H9 (cell line): ENCODE measurements around the gene B9D1. TPM values are rescaled to one million over a fixed set of nuclear protein-coding genes. Genes with fewer than 3 reads are reported as not detected.

Experiments
- DNase-seq: peaks from one replicate; pipeline ENCODE4 v3.0.0-alpha.2; 2017
- H2AFZ ChIP-seq: one replicate; pipeline ENCODE4 v1.6.1; 2013; ENCODE audit warnings: mild to moderate bottlenecking, low read length, control low read depth, moderate library complexity
- H2AK5ac ChIP-seq: 2 replicates; pipeline ENCODE4 v1.6.1; 2013; ENCODE audit warnings: low read length, control low read depth, mixed read lengths; ENCODE audit not compliant: insufficient read length
- H2BK120ac ChIP-seq: one replicate; pipeline ENCODE4 v1.6.1; 2013; ENCODE audit warnings: low read depth, mild to moderate bottlenecking, low read length, control low read depth, inconsistent platforms; ENCODE audit not compliant: poor library complexity, severe bottlenecking
- H2BK12ac ChIP-seq: 2 replicates; pipeline ENCODE4 v1.6.1; 2013; ENCODE audit warnings: low read length, control low read depth, mixed read lengths, low read depth; ENCODE audit not compliant: insufficient read length
- H2BK15ac ChIP-seq: 2 replicates; pipeline ENCODE4 v1.6.1; 2013; ENCODE audit warnings: low read depth, low read length, control low read depth
- H2BK20ac ChIP-seq: one replicate; pipeline ENCODE4 v1.6.1; 2013; ENCODE audit warnings: low read depth, mild to moderate bottlenecking, low read length, control low read depth, inconsistent platforms; ENCODE audit not compliant: poor library complexity, severe bottlenecking
- H2BK5ac ChIP-seq: 2 replicates; pipeline ENCODE4 v1.6.1; 2013; ENCODE audit warnings: low read length, control low read depth, mixed read lengths; ENCODE audit not compliant: insufficient read length
- H3K14ac ChIP-seq: 2 replicates; pipeline ENCODE4 v1.6.1; 2013; ENCODE audit warnings: low read length, control low read depth; ENCODE audit not compliant: insufficient read depth
- H3K18ac ChIP-seq: 2 replicates; pipeline ENCODE4 v1.6.1; 2013; ENCODE audit warnings: low read depth, mild to moderate bottlenecking, mixed read lengths, low read length, control low read depth; ENCODE audit not compliant: insufficient read length
- H3K23ac ChIP-seq: 2 replicates; pipeline ENCODE4 v1.6.1; 2013; ENCODE audit warnings: low read length, control low read depth, mixed read lengths, low read depth; ENCODE audit not compliant: insufficient read length
- H3K23me2 ChIP-seq: 2 replicates; pipeline ENCODE4 v1.6.1; 2013; ENCODE audit warnings: low read depth, mild to moderate bottlenecking, mixed read lengths, low read length, control low read depth; ENCODE audit not compliant: insufficient read length, poor library complexity, severe bottlenecking
- H3K27ac ChIP-seq: 2 replicates; pipeline ENCODE4 v1.5.1; 2013; ENCODE audit warnings: low read length, control low read depth, mixed read lengths, low read depth; ENCODE audit not compliant: insufficient read length
- H3K27me3 ChIP-seq: 2 replicates; pipeline ENCODE4 v1.6.1; 2013; ENCODE audit warnings: low read length, control low read depth, inconsistent platforms; ENCODE audit not compliant: insufficient read depth
- H3K4ac ChIP-seq: 2 replicates; pipeline ENCODE4 v1.6.1; 2013; ENCODE audit warnings: low read depth, mild to moderate bottlenecking, control low read depth, inconsistent platforms, low read length, moderate library complexity
- H3K4me1 ChIP-seq: 2 replicates; pipeline ENCODE4 v1.6.1; 2013; ENCODE audit warnings: low read length, control low read depth, inconsistent platforms; ENCODE audit not compliant: insufficient read depth
- H3K4me2 ChIP-seq: 2 replicates; pipeline ENCODE4 v1.6.1; 2013; ENCODE audit warnings: low read length, control low read depth, mixed read lengths; ENCODE audit not compliant: insufficient read length, insufficient read depth
- H3K56ac ChIP-seq: 2 replicates; pipeline ENCODE4 v1.6.1; 2013; ENCODE audit warnings: low read depth, mild to moderate bottlenecking, mixed read lengths, low read length, control low read depth; ENCODE audit not compliant: insufficient read length
- H3K79me1 ChIP-seq: 2 replicates; pipeline ENCODE4 v1.6.1; 2013; ENCODE audit warnings: low read depth, mild to moderate bottlenecking, moderate library complexity, low read length, control low read depth, inconsistent platforms; ENCODE audit not compliant: insufficient read depth, poor library complexity, severe bottlenecking
- H3K79me2 ChIP-seq: 2 replicates; pipeline ENCODE4 v1.6.1; 2013; ENCODE audit warnings: low read length, control low read depth, inconsistent platforms; ENCODE audit not compliant: insufficient read depth
- H3K9ac ChIP-seq: 2 replicates; pipeline ENCODE4 v1.6.1; 2013; ENCODE audit warnings: low read length, control low read depth, mixed read lengths; ENCODE audit not compliant: insufficient read length; ENCODE audit errors: extremely low read depth
- H3K9me3 ChIP-seq: one replicate; pipeline ENCODE4 v1.6.1; 2013; ENCODE audit warnings: low read depth, low read length, inconsistent platforms; ENCODE audit not compliant: control insufficient read depth
- H3T11ph ChIP-seq: one replicate; pipeline ENCODE4 v1.6.1; 2013; ENCODE audit warnings: mild to moderate bottlenecking, low read length, control low read depth, inconsistent platforms
- H4K20me1 ChIP-seq: one replicate; pipeline ENCODE4 v1.6.1; 2013; ENCODE audit not compliant: control insufficient read depth, insufficient read length, insufficient read depth
- H4K5ac ChIP-seq: 2 replicates; pipeline ENCODE4 v1.6.1; 2013; ENCODE audit warnings: low read depth, mild to moderate bottlenecking, mixed read lengths, low read length, control low read depth; ENCODE audit not compliant: insufficient read length
- H4K8ac ChIP-seq: replicated peaks from 2 replicates; pipeline ENCODE4 v1.6.1; 2013; ENCODE audit warnings: low read length, control low read depth, mixed read lengths, low read depth; ENCODE audit not compliant: insufficient read length
- H4K91ac ChIP-seq: 2 replicates; pipeline ENCODE4 v1.6.1; 2013; ENCODE audit warnings: low read depth, mild to moderate bottlenecking, moderate library complexity, mixed read lengths, low read length, control low read depth; ENCODE audit not compliant: insufficient read length
- H3K27ac Mint-ChIP-seq, 3 experiments: 2 replicates in 2 of 3; 3 replicates in 1 of 3; pipeline ENCODE4 v1.8.0; 2020 to 2021; ENCODE audit warnings: mixed read lengths in 3 of 3, mild to moderate bottlenecking in 1 of 3, moderate library complexity in 1 of 3
- H3K27me3 Mint-ChIP-seq: 2 replicates; pipeline ENCODE4 v1.8.0; 2021; ENCODE audit warnings: low read depth, mild to moderate bottlenecking, moderate library complexity, mixed read lengths
- H3K36me3 Mint-ChIP-seq, 3 experiments: 2 replicates in 2 of 3; 3 replicates in 1 of 3; pipeline ENCODE4 v1.8.0; 2020 to 2021; ENCODE audit warnings: low read depth in 3 of 3, mixed read lengths in 3 of 3; ENCODE audit not compliant: insufficient read depth in 1 of 3
- H3K4me1 Mint-ChIP-seq, 2 experiments: 2 replicates each; pipeline ENCODE4 v1.8.0; 2020; ENCODE audit warnings: mixed read lengths in 2 of 2
- H3K4me3 Mint-ChIP-seq, 2 experiments: 2 replicates in 1 of 2; 3 replicates in 1 of 2; pipeline ENCODE4 v1.8.0; 2020 to 2021; ENCODE audit warnings: mild to moderate bottlenecking in 2 of 2, mixed read lengths in 2 of 2, moderate library complexity in 1 of 2
- H3K9me3 Mint-ChIP-seq, 2 experiments: 2 replicates in 1 of 2; 3 replicates in 1 of 2; pipeline ENCODE4 v1.8.0; 2020; ENCODE audit warnings: mild to moderate bottlenecking in 2 of 2, mixed read lengths in 2 of 2, moderate library complexity in 1 of 2
- WGBS: extraction: QIAGEN DNeasy Blood & Tissue Kit; methylation state at CpG from one replicate; pipeline ENCODE4 v1.1.7; 2013; ENCODE audit warnings: missing lambda C conversion rate, low lambda C conversion rate, mixed read lengths; ENCODE audit not compliant: insufficient read length; ENCODE audit errors: extremely low coverage; 5-methylcytosine and 5-hydroxymethylcytosine counted together
- total RNA-seq: library from RNA; stranded (reverse); gene quantifications from 2 replicates; pipeline ENCODE4 v1.2.1, GENCODE V29; 2021
- TF ChIP-seq, protein P1 (sequence below): fragments of 200-600 bp; sonication (generic); conservative IDR thresholded peaks from 3 replicates; pipeline ENCODE4 v1.8.0; 2021; ENCODE audit warnings: antibody characterized with exemption, mild to moderate bottlenecking

Gene B9D1
- total RNA-seq, 1 experiment from 2014 or later: 30.4 TPM

DNA sequence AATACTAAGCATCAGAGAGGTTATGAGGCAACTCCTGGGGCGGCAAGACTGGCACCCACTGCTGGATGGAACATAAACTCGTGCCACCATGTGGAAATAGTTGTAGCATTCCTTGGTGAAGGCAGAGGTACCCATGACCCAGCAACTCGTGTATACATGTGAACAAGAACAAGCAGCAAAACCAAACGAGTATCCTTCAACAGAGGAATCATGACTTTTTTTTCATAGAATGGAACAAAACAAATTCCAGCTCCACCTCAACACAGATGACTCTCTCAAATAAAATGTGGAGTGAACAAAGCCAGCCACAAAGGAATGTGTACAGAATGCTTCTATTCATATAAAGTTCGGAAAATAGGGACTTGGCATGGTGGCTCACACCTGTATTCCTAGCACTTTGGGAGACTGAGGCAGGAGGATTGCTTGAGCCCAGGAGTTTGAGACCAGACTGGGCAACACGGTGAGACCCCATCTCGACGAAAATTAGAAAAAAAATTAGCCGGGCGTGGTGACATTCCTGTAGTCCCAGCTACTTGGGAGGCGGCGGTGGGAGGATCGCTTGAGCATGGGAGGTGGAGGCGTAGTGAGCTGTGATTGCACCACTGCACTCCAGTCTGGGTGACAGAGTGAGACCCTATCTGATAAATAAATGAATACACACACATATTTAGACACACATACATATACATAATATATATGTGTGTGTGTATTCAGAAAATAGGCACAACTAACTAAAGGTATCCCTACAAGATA, 35.3 kb downstream of the B9D1 start:
- WGBS: no CpG with 5 or more reads among the region's 14 CpGs
- no peak overlapping the region for H4K8ac ChIP-seq

More for the DNA sequence above, 35.3 kb downstream of the B9D1 start:
- Histone ChIP-seq H3K4ac (no peak overlapping the region), H3K23ac (no peak overlapping the region), H2BK15ac (no peak overlapping the region), H4K5ac (no peak overlapping the region), H3K27me3 (no peaks in the 10 kb centered on the region), H2BK20ac (no peak overlapping the region), H3K4me2 (no peak overlapping the region), H3K9ac (no peak overlapping the region), H3K4me1 (no peaks in the 10 kb centered on the region), H2BK12ac (no peak overlapping the region), H4K91ac (no peak overlapping the region), H2BK5ac (no peak overlapping the region), H4K20me1 (no peaks in the 10 kb centered on the region), H3K14ac (no peak overlapping the region), H2BK120ac (no peak overlapping the region), H3T11ph (no peak overlapping the region), H3K79me2 (no peaks in the 10 kb centered on the region), H3K79me1 (no peaks in the 10 kb centered on the region), H2AFZ (no peak overlapping the region), H3K27ac (no peak overlapping the region), H3K56ac (no peak overlapping the region), H3K18ac (no peak overlapping the region), H3K23me2 (no peaks in the 10 kb centered on the region), H3K9me3 (no peaks in the 10 kb centered on the region), H2AK5ac (no peak overlapping the region)
- Mint-ChIP-seq H3K27ac (0 out of 7 replicates have a peak overlapping the region, but pooled peaks of 1 of the 3 experiments have one; percentile 18), H3K9me3 (peaks cover 17 to 19% of the 10 kb centered on the region in 2 experiments), H3K4me1 (peaks cover 0 to 16% of the 10 kb centered on the region in 2 experiments; a peak in 2 of 4 replicates), H3K4me3 (no peak overlapping the region), H3K27me3 (no peaks in the 10 kb centered on the region), H3K36me3 (peaks cover 32 to 59% (median 56%) of the 10 kb centered on the region in 3 experiments; a peak in 6 of 7 replicates)
- TF ChIP-seq, protein P1, sequence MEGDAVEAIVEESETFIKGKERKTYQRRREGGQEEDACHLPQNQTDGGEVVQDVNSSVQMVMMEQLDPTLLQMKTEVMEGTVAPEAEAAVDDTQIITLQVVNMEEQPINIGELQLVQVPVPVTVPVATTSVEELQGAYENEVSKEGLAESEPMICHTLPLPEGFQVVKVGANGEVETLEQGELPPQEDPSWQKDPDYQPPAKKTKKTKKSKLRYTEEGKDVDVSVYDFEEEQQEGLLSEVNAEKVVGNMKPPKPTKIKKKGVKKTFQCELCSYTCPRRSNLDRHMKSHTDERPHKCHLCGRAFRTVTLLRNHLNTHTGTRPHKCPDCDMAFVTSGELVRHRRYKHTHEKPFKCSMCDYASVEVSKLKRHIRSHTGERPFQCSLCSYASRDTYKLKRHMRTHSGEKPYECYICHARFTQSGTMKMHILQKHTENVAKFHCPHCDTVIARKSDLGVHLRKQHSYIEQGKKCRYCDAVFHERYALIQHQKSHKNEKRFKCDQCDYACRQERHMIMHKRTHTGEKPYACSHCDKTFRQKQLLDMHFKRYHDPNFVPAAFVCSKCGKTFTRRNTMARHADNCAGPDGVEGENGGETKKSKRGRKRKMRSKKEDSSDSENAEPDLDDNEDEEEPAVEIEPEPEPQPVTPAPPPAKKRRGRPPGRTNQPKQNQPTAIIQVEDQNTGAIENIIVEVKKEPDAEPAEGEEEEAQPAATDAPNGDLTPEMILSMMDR: no peak
- DNase-seq: no peak
